IPS-NIHi7 (cell line): Measurements from ENCODE around the gene HCFC1.

ENCODE experiments used
- DNase-seq: peaks from one replicate; pipeline ENCODE4 v3.0.0; 2012; ENCODE audit warnings: mixed read lengths; ENCODE audit errors: extremely low spot score

Gene HCFC1

DNA sequence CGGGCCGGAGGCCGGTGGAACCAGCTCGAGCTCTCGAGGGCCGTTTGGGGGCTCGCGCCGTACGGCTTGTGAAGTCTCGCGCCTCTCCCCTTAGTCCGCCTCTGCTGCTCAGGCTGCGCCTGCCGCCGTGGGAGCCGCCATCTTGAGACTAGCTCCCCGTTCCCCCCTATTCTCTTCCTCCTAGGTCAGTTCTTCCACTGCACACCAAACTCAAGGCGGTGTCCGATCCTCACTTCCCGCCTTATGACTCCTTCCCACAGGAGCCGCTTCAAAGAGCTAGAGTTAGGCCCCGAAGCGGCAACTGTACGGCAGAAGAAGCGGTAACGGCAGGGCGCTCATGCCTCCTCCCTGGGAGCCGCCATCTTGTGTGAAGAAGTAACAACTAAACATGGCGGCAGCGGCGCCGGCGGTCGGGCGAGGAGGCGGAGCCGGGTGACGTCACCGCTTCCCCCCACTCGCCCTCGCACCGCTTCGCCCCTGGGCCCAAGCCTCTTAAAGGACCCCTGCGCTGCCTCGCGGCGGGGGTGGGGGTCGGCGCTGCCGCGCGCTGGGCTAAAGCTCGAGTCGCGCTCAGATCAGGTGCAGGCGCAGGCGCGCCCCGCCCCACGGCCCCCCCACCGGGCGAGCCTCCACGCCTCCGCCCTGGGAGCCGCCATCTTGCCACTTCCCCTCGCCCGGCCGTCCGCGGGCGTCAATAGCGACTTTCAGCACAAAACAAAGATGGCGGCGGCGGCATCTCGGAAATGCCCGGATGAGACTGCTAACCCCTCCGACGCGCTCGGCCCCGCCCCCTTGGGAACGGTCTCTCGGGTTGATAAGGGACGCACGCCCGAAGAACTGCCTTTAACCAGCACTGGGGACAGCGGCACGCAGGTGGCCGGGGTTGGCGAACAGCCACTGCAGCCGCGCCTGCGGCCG lies at the start of gene HCFC1:
Gene HCFC1, minus strand, starts transcription at position 369 of the 918 bp plus-strand sequence. CDS start 978 bp downstream, outside the sequence.
- peak; percentile 61 for DNase-seq

DNA sequence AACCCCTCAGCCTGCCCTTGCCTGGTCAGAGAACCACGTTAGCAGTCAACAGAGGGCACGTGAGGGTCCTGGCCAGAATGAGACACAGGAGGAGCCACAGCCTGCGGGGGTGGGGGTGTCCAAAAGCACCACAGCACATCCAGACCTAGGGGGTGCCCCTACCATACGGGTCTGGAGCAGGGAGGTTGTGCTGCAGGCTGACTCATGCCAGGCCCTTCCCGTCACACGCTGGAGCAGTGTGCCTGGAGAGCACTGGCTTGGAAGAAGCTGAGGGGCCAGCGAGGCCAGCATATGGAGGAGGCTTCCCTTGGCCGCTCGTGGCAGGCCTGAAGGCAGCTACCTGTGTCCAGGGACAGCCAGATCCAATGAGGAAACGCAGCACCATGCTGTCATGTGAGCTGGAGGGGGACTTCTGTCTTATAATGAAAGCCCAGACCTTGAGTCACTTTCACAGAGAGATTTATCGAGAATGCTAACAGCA lies 49.6 kb upstream of the HCFC1 start:
- no peak for DNase-seq

DNA sequence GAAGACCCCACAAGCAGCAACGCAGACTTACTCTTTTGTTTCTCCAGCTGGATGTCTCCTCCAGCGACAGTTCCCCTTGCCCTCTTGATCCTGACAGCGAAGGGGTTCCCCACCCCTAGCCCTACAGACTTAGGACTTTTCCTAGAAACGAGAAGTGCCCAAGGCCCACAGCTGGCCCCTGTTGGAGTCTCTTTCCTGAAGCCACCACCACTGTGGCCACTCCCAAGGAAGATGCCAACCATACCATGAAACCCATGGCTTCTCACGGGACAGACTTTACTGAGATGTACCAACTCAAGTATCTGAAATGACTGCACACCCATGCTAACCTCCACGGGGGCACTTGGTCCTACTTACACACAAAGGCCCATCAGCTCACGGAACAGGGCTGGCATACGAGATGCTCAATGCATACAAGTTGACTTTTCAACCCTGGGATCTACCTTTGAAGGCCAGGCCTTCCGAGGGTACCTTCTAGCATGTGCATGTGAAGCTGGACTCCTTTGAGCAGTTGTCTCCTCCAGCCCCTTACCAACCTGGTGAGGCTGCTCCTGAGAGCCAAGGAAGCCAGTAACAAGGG lies 49.0 kb upstream of the HCFC1 start:
- no peak for DNase-seq

DNA sequence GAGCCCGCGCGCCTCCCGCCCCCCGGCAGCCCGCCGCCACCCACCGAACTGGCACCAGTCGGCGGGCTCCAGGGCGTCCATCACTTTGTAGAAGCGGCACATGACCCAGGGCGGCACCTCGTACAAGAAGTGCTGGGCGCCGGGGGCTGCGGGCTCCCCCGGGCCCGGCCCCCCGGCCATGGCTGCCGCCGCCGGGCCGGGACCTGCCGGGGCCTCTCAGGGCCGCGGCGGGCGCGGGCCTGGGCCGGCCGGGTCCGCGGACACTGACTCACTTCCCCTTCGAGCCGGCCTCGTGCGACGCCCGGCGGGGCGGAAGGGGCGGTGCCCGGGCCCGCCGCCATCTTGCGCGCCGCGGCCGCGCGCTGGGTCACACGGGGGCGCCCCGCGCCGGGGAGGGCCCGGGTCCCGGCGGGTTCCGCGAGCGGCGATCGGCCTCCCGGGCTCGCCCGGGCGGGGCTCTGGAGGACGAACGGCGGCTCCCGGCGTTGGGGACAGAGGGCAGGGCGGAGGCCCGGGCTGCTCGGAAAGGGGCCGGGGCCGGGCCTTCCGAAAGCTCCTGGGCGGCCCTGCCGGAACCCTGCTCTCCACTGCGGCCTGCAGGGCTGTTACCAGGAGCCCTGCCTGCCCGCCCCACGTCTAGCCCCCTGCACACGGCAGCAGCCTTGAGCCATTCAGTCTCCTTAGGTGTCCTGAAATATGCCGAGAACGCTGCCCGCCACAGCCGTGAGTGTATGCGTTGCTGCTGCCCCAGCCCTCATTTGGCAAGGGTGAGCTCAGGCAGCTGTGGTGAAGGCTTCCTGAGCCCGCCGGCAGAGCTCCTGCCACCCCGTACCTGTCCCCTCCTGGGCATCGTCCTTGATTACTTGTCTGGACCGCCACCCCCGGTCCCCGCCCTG lies 48.3 kb upstream of the HCFC1 start, which contains the start of gene IRAK1:
Gene IRAK1, minus strand, starts transcription at position 270 of the 896 bp plus-strand sequence. Its CDS starts 90 bp downstream, at position 180.
- peak; percentile 66 for DNase-seq

DNA sequence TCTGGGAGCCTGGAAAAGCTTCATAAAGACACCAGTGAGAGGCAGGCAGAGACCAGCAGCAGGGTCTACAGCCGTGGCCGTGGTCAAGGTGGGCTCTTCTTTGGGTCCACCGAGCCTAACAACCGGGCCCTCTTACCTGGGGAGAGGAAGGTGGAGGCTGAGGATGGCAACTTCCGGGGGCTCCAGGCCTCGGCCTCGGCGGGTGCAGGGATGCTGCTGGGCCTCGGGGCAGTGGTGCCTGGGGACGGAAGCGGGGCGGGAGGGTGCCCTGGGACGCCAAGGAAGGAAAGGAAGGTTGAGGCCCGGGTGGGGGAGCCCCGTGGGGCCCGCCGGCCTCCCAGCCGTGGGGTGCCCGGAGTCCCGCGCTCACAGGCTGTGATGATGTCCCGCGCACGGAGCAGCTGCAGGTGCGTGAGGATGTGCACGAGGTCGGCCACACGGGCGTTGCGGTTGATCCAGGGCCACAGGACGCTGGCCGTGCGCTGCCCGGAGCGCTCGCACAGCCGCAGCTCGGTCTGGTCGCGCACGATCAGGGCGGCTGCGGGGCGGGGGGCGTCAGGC lies 47.5 kb upstream of the HCFC1 start:
- no peak for DNase-seq

DNA sequence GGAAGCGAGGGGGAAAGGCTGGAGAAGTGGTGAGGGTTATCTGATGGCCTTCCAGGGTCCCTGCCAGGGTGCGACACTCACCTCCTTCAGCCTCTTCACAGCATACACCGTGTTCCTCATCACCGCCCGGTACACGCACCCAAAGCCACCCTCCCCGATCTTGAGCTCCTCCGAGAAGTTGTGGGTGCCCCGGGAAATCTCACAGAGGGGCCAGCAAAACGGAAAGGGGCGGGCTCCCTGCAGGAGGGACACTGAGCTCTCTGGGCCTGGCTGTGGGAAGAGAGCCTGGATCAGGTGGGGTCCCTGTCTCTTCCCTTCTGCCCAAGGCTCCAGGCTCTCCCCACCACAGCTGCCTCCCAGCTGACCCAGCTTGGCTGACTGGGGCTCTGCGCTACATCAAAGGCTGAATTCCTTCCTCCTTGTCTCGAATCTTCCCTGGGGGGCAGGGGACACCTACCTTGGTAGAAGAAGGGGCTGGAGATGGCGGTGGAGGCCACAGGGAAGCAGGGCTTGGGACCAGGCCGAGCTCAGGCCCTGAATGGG lies 47.0 kb upstream of the HCFC1 start:
- DNase-seq, result no peak

DNA sequence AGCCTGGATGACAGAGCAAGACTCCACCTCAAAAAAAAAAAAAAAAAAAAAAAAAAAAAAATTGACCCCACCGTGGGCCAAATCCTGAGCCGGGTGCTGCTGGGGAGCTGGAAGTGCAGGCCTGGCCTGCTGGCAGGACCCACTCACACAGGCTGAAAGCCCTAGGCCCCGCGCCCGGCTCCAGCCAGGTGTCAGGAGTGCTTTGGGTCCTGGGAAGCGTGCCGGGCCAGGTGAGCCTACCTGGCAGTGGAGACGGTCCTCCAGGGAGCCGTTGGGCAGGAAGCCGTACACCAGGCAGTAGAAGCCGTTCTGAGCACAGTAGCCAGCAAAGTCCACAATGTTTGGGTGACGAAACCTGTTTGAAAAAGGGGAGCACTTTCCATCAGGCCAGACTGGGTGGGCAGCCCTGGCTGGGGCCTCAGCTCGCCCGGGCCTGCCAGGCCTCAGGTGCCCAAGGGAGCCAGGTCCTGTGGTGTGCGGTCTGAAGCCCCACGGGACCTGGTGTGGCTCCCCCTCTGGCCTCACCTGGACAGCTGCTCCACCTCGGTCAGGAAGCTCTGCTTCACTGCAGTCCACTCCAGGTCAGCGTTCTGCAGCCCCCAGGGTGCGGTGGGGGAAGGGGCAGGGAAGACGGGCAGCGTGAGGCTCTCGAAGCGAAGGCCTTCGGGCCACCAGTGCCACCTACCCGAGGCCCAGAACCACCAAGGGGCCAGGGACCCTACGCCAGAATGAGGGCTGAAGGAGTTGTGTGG lies 46.3 kb upstream of the HCFC1 start:
- no peak for DNase-seq

DNA sequence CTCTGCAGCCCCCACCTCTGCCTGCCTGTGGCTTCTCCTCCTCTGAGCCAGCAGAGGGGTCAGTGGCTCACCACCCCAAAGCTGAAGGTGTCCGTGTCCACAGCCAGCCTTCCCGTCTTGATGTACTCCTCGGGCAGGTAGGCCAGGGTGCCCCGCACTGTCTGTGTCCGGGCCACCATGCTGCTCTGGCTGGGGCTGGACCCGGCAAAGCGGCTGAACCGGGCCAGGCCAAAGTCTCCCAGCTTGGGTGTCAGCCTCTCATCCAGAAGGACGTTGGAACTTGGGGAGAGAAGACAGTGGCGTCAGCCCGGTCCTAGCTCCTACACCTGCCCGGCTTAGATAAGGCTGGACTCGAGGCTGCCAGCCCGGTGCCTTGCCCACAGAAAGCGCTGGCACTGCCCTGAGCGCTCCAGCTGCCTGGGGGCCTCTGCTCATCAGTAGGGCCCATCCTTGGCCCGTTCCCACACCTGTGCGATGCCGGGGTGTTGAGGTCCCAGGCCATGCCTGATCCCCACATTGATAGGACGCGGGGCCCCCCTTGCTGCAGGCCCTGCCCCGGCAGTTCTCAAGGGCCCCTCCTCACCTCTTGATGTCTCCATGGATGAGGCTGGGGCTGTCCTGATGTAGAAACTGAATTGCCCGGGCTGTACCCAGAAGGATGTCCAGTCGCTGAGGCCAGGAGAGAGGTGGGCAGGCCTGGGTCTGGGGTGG lies 44.9 kb upstream of the HCFC1 start:
- DNase-seq, result no peak

DNA sequence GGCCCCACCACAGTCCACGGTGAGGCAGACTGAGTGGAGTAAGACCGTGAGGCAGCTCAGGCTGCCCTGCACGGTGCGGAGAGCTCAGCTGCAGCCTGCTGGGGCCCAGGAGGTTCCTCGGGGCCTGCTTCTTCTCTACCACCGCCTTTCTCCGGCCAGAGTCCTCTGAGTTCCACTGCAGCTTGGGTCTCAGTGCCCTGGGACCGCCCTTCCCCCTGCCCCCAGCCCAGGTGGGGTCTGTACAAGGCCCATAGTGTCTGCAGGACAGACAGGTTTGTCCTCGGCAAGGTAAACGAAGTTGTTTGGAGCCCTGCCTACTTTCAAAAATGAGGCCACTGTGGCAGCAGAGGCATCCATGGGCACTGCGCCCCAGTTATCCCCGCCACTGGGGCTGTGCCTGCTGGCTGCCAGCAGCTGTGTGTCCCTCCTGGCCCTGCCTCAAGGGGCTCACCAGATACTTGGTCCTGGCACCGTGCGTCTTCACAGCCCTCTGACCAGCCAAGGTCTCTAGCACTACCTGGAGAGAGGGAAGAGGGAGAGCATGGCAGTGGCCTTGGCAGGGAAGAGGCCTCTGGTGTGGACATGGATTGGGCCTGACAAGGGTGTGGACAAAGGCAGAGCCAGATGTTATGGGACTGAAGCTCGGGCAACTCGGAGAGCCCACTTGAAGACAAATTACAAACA lies 44.1 kb upstream of the HCFC1 start:
- DNase-seq, result no peak

DNA sequence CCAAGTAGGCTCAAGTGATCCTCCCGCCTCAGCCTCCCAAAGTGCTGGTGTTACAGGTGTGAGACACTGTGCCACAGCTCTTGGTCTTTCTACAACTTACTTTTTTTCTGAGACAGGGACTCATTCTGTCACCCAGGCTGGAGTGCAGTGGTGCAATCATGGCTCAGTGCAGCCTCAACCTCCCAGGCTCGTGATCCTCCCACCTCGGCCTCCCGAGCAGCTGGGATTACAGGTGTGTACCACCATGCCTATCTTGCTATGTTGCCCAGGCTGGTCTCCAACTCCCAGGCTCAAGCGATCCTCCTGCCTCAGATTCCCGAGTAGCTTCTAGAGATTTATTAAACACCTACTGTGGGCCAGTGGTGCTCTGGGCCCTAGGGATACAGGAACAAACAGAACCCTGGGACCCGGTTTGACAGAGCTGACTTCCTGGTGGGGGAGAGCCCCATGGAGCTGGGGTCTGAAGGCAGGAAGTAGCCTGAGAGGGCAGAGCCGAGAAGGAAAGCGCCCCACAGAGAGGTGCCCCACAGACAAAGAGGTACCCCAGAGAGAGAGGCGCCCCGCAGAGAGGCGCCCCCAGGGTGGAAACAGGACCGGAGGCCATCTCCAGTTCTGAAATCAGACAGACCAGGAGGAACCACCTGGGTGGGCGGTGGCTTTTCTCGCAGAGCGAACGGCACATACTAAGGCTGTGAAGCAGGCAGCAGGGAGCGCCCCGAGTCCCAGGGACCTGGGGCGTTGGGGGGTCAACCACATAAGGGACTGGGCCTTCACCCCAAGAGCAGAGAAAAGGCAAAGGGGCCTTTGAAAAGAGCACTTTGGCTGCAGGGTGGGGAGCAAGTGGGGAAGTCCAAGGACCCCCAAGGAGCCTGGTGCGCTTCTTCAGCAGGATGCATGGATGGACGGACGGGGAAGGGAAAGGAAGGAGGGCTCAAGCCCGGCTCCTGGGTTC lies 43.1 kb upstream of the HCFC1 start:
- DNase-seq, result no peak

DNA sequence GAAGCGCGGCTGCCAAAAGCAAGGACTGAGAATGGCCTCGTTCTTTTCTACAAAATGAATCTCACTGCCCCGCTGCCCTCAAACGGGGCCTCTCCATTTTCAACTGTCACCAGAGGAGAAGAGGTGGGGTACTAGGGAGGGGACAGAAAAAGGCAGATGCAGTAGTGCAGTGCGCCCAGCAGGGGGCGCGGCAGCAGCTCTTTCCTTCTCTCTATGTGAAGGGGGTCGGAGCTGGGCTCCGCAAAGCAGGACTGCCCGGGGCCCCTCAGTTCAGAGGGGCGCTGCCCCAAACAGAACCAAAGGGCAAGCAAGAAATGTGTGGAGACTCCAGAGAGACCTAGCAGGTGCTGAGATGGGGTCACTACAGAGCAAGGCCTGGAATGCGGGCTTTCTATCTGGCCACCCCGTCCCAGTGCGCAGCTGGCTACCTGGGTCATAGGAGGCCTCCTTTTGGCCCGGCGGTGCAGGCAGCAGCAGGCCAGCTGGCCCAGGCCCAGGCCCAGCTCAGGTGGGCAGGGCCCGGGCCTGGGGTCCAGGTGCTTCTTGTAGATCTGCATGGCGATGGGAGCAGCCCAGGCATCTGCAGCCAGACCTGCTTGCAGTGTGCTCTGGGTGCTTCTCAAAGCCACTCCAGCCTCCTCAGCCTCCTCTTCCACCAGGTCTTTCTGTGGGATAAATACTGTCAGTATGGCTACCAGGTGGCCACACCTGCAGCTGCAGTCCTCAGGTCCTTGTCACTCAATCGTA lies 42.2 kb upstream of the HCFC1 start:
- peak; percentile 65 for DNase-seq

DNA sequence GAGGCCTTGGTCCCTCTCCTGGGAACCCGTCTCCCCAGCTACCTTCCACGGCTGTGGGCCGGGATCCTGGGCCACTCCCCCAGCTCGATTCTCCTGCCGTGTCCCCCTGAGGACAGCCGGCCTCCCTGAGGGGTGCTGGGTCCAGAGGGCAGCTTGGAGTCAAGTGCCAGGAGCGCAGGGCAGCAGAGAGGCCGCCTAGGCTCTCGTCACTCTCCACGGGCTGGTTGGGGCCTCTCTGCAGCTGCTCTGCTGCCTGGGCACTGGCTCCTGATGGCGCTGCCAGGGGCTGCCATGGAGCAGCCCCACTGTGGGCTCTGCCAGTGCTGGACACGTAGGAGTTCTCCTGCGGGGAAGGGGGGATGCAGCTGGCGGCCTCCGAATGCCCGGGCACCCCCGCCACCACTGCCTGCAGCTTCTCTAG lies 41.4 kb upstream of the HCFC1 start:
- no peak for DNase-seq

DNA sequence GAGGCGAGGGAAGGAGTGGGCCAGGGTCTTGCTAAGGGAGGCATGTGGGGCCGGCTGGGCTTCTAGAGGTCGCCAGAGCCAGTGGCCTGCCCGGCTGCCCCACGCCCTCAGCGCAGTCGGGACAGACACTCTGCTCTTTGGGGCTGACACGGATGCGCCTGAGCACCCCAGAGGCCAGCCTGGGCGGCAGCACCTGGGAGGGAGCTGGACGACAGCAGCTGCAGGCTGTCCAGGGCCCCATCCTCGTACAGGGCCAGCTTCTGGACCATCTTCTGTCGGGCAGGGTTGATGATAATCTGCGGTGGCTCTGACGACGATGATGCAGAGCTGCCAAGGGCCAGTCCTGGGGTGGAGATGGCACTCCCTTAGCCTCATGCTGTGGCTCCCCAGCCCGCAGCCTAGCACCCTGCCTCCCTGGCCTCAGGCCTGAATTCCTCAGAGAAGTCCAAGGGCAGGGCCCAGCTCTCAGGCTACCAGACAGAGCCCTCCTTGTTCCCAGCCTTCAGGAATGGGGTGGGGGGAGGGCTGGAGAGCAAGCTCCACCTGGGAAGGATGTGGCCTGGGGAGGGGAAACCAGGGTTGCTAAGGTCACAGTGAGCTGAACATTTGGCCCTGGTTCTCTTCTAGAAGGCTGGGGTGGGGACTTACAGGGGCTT lies 40.8 kb upstream of the HCFC1 start:
- DNase-seq, result no peak

DNA sequence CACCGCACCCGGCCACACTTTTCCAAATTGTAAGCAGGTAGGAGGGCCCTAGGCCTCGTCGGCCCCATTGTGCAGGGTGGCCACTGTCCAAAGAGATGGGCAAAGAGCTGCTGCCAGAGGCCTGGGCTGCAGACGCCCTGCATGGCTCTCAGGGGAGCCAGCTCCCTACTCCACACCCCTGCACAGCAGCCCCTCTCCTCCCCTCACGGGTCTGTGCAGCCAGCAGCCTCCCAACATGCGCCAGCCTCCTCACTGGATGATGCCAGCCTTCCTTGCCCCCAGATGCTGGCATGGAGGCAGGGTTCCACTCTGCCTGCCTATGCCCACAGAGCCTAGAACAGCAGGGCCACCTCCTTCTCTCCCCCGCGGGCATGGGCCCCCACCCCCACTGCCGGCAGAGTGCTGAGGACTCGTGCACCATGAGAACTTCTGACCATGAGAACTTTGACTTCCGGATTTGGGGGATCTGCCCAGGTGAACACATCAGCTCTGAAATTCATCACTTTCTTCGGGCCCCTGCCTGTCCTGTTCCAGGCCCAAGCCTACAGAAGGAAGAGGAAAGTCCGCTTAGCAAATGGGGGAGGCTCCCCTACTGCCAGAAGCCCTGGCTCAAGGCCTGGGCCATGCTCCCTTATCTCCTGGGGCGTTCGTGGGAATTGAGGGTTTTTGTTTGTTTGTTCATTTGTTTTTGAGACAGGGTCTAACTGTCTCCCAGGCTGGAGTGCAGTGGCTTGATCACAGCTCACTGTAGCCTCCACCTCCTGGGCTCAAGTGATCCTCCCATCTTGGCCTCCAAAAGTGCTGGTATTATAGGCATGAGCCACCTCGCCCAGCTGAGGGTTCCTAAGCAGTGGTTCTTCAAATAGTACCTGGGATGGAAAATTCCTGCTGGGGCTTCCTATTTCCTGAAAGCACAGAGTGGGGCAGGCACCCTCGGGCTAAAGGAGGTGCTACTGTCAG lies 40.0 kb upstream of the HCFC1 start:
- no peak for DNase-seq

DNA sequence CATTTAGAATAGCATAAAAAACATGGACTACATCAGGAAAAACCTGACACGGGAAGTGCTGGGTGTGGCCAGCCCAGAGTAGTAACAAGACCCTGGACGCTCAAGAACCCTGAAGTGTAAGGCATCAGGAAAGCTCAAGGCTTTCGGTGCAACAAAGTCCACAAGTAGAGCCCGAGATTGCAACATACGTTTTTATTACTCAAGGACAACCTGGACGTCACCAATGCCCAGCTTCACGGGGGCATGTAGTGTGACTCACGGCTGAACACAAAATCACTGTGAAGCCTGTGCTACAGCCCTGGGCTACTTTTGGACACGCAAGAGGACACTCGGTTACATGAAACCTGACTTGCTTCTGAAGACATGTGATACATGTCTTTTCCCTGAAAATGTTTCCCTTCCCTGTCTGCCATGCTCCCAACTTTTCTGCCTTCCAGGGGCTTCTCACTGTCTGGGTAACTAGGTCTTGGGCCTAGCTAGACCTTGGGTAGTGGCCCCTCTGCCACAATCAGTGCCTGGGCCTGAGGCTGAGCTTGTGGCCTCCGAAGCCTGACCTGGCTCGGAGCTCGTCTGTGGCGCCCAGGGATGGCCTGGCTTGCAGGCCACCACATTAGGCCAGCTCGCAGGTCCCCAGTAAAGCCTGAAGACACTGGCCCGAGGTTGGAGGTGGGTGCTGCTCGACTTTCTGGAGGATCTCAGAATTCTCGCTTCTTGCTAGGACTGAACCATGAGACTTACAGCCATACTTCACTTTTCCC lies 38.9 kb upstream of the HCFC1 start:
- DNase-seq, result no peak
